ENCODE data around the gene GAB1.

- no peak for TF ChIP-seq CTCF (IDR thresholded peaks at IDR 0.05)
- TF ChIP-seq POLR2A (IDR thresholded peaks at IDR 0.05) = no peak
Observed at GRCh38 chr4:143514169-143514495, 177.5 kb downstream of the GAB1 start.
